Esophagus squamous epithelium (tissue), 4 donors: ENCODE measurements around the gene C12orf76.
"Not testable (repeated sequence)": the region's sequence is repeated elsewhere in the genome, so short reads cannot be mapped to it uniquely, and the experiment has no call there.

Experiments used
- CTCF ChIP-seq, 6 experiments: fragments of 450-650 bp in 4 of 6; fragments of 200-600 bp in 2 of 6; sonication (generic) in 2 of 6; IDR thresholded peaks; one replicate each; pipeline ENCODE4 v1.5.1; 2016 to 2019; ENCODE audit warnings: antibody characterized with exemption in 6 of 6, mild to moderate bottlenecking in 4 of 6, moderate library complexity in 4 of 6
- POLR2A ChIP-seq, 4 donors: fragments of 450-650 bp; IDR thresholded peaks; one replicate each; pipeline ENCODE4 v1.6.1; 2017; ENCODE audit warnings: antibody characterized with exemption in 4 of 4, mild to moderate bottlenecking in 4 of 4, moderate library complexity in 3 of 4

GRCh38 chr12:110056643-110057042 is 8.3 kb upstream of the C12orf76 start:
- TF ChIP-seq CTCF, POLR2A (IDR thresholded peaks at IDR 0.05): not testable (repeated sequence)
